Measurements from ENCODE around the gene GAD1.

GAD1 gene

DNA sequence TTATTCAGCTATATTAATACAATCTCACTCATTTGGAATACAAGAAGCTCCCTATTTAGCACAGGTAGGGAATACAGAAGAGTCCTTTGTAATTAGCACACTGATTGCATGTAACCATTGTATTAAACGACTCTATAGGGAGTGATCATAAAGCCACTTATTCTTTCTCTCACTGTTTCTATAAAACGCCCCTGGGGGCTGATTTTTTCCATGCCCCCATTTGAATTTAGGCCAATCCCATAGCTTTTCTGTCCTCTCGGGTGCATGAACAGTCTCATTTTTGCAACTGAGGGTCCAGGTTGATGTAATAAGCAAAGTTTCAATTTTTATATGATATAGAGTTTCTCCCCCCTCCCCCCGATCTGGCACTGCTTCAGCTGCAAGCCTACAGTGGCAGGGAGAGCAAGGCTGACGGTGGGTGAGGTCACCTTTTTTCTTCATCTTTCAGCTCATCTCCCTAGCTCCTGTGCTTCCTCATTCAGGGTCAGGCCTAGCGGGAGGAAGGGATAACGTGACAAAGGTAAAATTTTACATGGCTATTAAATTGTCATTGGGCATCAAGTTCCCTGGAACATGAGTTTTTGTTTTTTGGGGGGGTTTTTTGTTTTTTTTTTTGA lies 45.7 kb downstream of the GAD1 start:
- TF ChIP-seq, protein P1, sequence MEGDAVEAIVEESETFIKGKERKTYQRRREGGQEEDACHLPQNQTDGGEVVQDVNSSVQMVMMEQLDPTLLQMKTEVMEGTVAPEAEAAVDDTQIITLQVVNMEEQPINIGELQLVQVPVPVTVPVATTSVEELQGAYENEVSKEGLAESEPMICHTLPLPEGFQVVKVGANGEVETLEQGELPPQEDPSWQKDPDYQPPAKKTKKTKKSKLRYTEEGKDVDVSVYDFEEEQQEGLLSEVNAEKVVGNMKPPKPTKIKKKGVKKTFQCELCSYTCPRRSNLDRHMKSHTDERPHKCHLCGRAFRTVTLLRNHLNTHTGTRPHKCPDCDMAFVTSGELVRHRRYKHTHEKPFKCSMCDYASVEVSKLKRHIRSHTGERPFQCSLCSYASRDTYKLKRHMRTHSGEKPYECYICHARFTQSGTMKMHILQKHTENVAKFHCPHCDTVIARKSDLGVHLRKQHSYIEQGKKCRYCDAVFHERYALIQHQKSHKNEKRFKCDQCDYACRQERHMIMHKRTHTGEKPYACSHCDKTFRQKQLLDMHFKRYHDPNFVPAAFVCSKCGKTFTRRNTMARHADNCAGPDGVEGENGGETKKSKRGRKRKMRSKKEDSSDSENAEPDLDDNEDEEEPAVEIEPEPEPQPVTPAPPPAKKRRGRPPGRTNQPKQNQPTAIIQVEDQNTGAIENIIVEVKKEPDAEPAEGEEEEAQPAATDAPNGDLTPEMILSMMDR (IDR thresholded peaks at IDR 0.05; ENCODE audit: low read depth, low read length), result no peak
- TF ChIP-seq EZH2phosphoT487 (IDR thresholded peaks at IDR 0.05; ENCODE audit: low read depth), result no peak
- Histone ChIP-seq H3K79me2 (ENCODE audit: low read length) (no peaks in the 10 kb centered on the region), H2AFZ (ENCODE audit: low read depth, low read length) (no peak overlapping the region)

DNA sequence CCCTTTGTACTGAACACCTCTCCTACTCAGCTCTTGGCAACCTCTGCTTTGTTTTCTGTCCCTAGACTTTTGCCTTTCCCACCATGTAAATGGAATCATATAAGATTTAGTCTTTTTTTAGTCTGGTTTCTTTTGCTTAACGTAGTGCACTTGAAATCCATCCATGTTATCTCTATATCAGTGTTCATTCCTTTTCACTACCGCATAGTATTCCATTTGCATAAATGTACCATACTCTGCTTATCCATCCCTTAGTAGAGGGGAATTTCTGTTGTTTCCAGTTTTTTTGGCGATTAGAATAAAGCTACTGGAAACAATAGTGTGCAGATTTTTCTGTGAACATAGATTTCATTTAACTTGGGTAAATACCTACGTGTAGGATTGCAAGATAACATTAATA lies 46.4 kb downstream of the GAD1 start:
- no peaks in the 10 kb centered on the region for H3K79me2 ChIP-seq (ENCODE audit: low read length)
- no peak for TF ChIP-seq EZH2phosphoT487 (IDR thresholded peaks at IDR 0.05; ENCODE audit: low read depth)
- TF ChIP-seq, protein P1 (IDR thresholded peaks at IDR 0.05; ENCODE audit: low read depth, low read length), result no peak

More for the DNA sequence above, 45.7 kb downstream of the GAD1 start:
- Histone ChIP-seq H3K9me3 (ENCODE audit: insufficient read depth, low read length) (no peaks in the 10 kb centered on the region), H3K4me1 (ENCODE audit: low read length) (no peaks in the 10 kb centered on the region), H3K27me3 (ENCODE audit: low read depth, low read length) (no peaks in the 10 kb centered on the region), H3K4me3 (ENCODE audit: low read length) (no peak overlapping the region), H3K36me3 (replicated peaks; ENCODE audit: low read depth, low read length) (no peaks in the 10 kb centered on the region), H3K27ac (ENCODE audit: low read length) (no peak overlapping the region), H3K9ac (ENCODE audit: low read length) (no peak overlapping the region), H3K4me2 (ENCODE audit: low read length) (no peak overlapping the region), H4K20me1 (ENCODE audit: insufficient read depth, low read length) (no peaks in the 10 kb centered on the region)

DNA sequence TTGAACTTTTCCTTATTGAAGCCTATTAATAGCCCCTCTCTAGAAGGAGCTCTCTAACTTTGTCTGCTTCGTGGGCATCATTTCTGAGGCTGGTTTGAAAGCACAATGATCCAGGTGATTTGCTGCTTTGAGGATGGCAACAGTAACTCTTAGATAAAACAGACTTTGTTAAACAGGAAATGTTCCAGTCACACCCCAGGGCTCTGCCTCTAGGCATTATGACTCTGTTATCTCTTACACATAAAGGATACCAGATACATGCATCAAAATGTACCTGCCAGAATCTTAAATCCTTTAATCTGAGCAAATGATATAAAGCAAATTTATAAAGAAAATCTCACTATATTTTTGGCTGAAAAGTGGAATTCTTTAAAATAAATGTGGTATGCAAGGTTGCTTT lies 52.3 kb downstream of the GAD1 start:
- no peak overlapping the region for H3K4me2 ChIP-seq (ENCODE audit: low read length)
- H3K36me3 ChIP-seq (replicated peaks; ENCODE audit: low read depth, low read length), result no peaks in the 10 kb centered on the region
- H2AFZ ChIP-seq (ENCODE audit: low read depth, low read length), result no peak overlapping the region
- no peaks in the 10 kb centered on the region for H4K20me1 ChIP-seq (ENCODE audit: insufficient read depth, low read length)
- no peak overlapping the region for H3K27ac ChIP-seq (ENCODE audit: low read length)
- H3K9ac ChIP-seq (ENCODE audit: low read length), result no peak overlapping the region
- peaks cover 4% of the 10 kb centered on the region; the same call in 1 of the 2 replicates for H3K4me1 ChIP-seq (ENCODE audit: low read length)
- no peak overlapping the region for H3K4me3 ChIP-seq (ENCODE audit: low read length)
- TF ChIP-seq, protein P1 (IDR thresholded peaks at IDR 0.05; ENCODE audit: low read depth, low read length), result no peak
- no peak for TF ChIP-seq EZH2phosphoT487 (IDR thresholded peaks at IDR 0.05; ENCODE audit: low read depth)
- H3K79me2 ChIP-seq (ENCODE audit: low read length), result no peaks in the 10 kb centered on the region
- no peaks in the 10 kb centered on the region for H3K27me3 ChIP-seq (ENCODE audit: low read depth, low read length)
- no peaks in the 10 kb centered on the region for H3K9me3 ChIP-seq (ENCODE audit: insufficient read depth, low read length)

More for the DNA sequence above, 46.4 kb downstream of the GAD1 start:
- Histone ChIP-seq H4K20me1 (ENCODE audit: insufficient read depth, low read length) (no peaks in the 10 kb centered on the region), H2AFZ (ENCODE audit: low read depth, low read length) (no peak overlapping the region), H3K4me3 (ENCODE audit: low read length) (no peak overlapping the region), H3K9me3 (ENCODE audit: insufficient read depth, low read length) (no peaks in the 10 kb centered on the region), H3K9ac (ENCODE audit: low read length) (no peak overlapping the region), H3K27ac (ENCODE audit: low read length) (no peak overlapping the region), H3K4me2 (ENCODE audit: low read length) (no peak overlapping the region), H3K27me3 (ENCODE audit: low read depth, low read length) (no peaks in the 10 kb centered on the region), H3K36me3 (replicated peaks; ENCODE audit: low read depth, low read length) (no peaks in the 10 kb centered on the region), H3K4me1 (ENCODE audit: low read length) (no peaks in the 10 kb centered on the region)

DNA sequence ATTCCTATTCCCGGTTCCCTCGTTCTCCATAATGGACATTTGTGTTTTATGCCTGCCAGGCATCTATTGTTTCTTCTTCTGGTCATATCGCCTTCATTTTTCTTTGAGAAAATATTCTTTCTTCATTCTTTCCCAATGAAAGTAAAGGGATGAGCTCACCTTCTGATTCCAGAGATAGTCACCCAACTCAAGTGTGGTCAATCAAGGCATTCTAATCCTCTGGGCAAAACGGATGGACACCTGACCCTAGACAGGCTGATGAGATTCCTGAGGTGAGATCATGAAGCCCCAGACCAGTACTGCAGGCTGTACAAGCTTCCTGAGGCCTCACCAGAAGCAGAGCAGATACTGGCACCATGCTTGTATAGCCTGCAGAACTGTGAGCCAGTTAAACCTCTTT lies 52.8 kb downstream of the GAD1 start:
- no peaks in the 10 kb centered on the region for H3K9me3 ChIP-seq (ENCODE audit: insufficient read depth, low read length)
- no peak for TF ChIP-seq EZH2phosphoT487 (IDR thresholded peaks at IDR 0.05; ENCODE audit: low read depth)
- TF ChIP-seq, protein P1 (IDR thresholded peaks at IDR 0.05; ENCODE audit: low read depth, low read length), result no peak
- H4K20me1 ChIP-seq (ENCODE audit: insufficient read depth, low read length), result no peaks in the 10 kb centered on the region
- no peak overlapping the region for H3K4me2 ChIP-seq (ENCODE audit: low read length)
- no peaks in the 10 kb centered on the region for H3K79me2 ChIP-seq (ENCODE audit: low read length)
- H3K27ac ChIP-seq (ENCODE audit: low read length), result no peak overlapping the region
- H2AFZ ChIP-seq (ENCODE audit: low read depth, low read length), result no peak overlapping the region
- no peak overlapping the region for H3K4me3 ChIP-seq (ENCODE audit: low read length)
- H3K27me3 ChIP-seq (ENCODE audit: low read depth, low read length), result no peaks in the 10 kb centered on the region
- peaks cover 4% of the 10 kb centered on the region; the same call in 1 of the 2 replicates for H3K4me1 ChIP-seq (ENCODE audit: low read length)
- H3K9ac ChIP-seq (ENCODE audit: low read length), result no peak overlapping the region
- H3K36me3 ChIP-seq (replicated peaks; ENCODE audit: low read depth, low read length), result no peaks in the 10 kb centered on the region

All from OCI-LY3 (cell line).